Gastroesophageal sphincter (tissue), 4 donors: ENCODE measurements around the gene PSTPIP1. TPM values are rescaled to one million over a fixed set of nuclear protein-coding genes. Genes with fewer than 3 reads are reported as not detected.

Source experiments
- ATAC-seq: fragments of 150-250 bp; one replicate; pipeline ENCODE4 v1.9.1; 2016; ENCODE audit warnings: mild to moderate bottlenecking, moderate library complexity
- H3K27ac ChIP-seq, 4 donors: fragments of 200-600 bp; sonication (generic) in 3 of 4; 1 replicate in 3 of 4; 2 replicates in 1 of 4; pipeline ENCODE4 v1.5.1; 2016 to 2019
- H3K27me3 ChIP-seq: fragments of 200-600 bp; sonication (generic); one replicate; pipeline ENCODE4 v1.5.1; 2019
- H3K36me3 ChIP-seq, 2 donors: fragments of 200-600 bp; sonication (generic); one replicate each; pipeline ENCODE4 v1.5.1; 2019; ENCODE audit warnings: control low read depth in 1 of 2
- H3K4me1 ChIP-seq, 3 donors: fragments of 200-600 bp; sonication (generic); 1 replicate in 2 of 3; 2 replicates in 1 of 3; pipeline ENCODE4 v1.5.1; 2016 to 2019; ENCODE audit warnings: control low read depth in 2 of 3
- H3K4me3 ChIP-seq, 2 donors: fragments of 200-600 bp; sonication (generic); one replicate each; pipeline ENCODE4 v1.5.1; 2019; ENCODE audit warnings: mild to moderate bottlenecking in 1 of 2, moderate library complexity in 1 of 2
- H3K9me3 ChIP-seq, 3 donors: fragments of 200-600 bp; sonication (generic); one replicate each; pipeline ENCODE4 v1.5.1; 2017 to 2019; ENCODE audit warnings: control low read depth in 2 of 3
- EP300 ChIP-seq: sonication (generic); formaldehyde crosslinking; IDR thresholded peaks from one replicate; pipeline ENCODE4 v1.6.1; 2017; ENCODE audit warnings: antibody characterized with exemption, mild to moderate bottlenecking
- POLR2A ChIP-seq, 2 donors: fragments of 450-650 bp; IDR thresholded peaks; one replicate each; pipeline ENCODE4 v1.6.1; 2017; ENCODE audit warnings: antibody characterized with exemption in 2 of 2, mild to moderate bottlenecking in 2 of 2, moderate library complexity in 1 of 2
- POLR2AphosphoS5 ChIP-seq: sonication (generic); formaldehyde crosslinking; IDR thresholded peaks from one replicate; pipeline ENCODE4 v1.6.1; 2017; ENCODE audit warnings: antibody characterized with exemption
- WGBS, 2 donors: methylation state at CpG; one replicate each; pipeline ENCODE4 v1.1.5; 2018; ENCODE audit warnings: low coverage in 1 of 2; 5-methylcytosine and 5-hydroxymethylcytosine counted together
- total RNA-seq, 4 donors: library from RNA; depleted of rRNA; stranded (reverse); fragments of >200 nt; gene quantifications; one replicate each; pipeline ENCODE4 v1.1.0, GENCODE V29; 2016
- TF ChIP-seq, protein P1 (sequence below), 4 experiments: fragments of 200-600 bp in 2 of 4; fragments of 450-650 bp in 2 of 4; sonication (generic) in 1 of 4; IDR thresholded peaks; one replicate each; pipeline ENCODE4 v1.5.1; 2017 to 2019; ENCODE audit warnings: antibody characterized with exemption in 4 of 4, mild to moderate bottlenecking in 2 of 4, moderate library complexity in 2 of 4

Gene PSTPIP1
- total RNA-seq, 4 donors from 2014 or later: 7.1 to 18.2 (median 9.0) TPM

DNA sequence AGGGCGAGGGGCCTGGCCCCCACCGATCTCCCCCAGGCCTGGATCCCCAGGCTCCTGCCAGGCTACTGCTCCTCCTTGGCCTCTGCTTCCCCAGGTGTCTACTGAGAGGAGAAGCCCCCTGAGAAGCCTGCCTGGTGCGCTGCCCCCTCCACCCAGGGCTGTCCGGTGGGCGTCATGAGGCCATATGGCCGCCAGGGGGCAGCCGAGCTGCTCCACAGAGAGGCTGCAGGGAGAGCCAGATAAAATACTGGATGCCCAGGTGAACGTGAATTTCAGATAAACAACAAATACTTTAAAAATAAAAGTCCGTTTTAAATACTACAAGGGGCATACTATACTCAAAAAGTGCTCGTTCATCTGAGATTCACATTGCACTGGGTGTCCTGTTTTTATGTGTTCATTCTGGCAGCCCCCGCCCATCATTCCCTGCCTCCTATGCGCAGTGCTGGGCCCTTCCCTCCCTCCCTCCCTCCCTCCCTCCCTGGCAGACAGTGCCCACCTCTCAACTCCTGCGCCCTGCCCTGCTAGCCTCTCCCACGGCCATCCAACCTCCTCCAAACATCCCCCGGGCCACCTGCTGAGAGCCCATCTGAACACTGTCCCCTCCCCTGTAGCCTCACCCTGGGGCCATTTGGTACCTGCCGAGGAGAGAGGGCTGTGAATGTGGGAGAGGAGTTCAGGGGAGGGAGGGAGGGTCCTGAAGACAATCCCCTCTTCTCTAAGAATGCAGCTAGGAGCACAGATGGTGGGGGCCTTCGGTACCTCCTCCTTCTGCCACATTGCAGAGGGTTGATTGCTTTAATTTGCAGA, 29.6 kb downstream of the PSTPIP1 start:
- 31 to 47% methylated on average over 7 to 10 of the region's 17 CpGs for WGBS, 2 donors
- Histone ChIP-seq H3K4me3 (no peak overlapping the region), H3K36me3 (no peaks in the 10 kb centered on the region), H3K4me1 (peaks cover 0 to 19% (median 3%) of the 10 kb centered on the region in 3 donors), H3K27me3 (peaks cover 11% of the 10 kb centered on the region), H3K27ac (no peak overlapping the region), H3K9me3 (no peaks in the 10 kb centered on the region)
- TF ChIP-seq, protein P1, sequence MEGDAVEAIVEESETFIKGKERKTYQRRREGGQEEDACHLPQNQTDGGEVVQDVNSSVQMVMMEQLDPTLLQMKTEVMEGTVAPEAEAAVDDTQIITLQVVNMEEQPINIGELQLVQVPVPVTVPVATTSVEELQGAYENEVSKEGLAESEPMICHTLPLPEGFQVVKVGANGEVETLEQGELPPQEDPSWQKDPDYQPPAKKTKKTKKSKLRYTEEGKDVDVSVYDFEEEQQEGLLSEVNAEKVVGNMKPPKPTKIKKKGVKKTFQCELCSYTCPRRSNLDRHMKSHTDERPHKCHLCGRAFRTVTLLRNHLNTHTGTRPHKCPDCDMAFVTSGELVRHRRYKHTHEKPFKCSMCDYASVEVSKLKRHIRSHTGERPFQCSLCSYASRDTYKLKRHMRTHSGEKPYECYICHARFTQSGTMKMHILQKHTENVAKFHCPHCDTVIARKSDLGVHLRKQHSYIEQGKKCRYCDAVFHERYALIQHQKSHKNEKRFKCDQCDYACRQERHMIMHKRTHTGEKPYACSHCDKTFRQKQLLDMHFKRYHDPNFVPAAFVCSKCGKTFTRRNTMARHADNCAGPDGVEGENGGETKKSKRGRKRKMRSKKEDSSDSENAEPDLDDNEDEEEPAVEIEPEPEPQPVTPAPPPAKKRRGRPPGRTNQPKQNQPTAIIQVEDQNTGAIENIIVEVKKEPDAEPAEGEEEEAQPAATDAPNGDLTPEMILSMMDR (IDR thresholded peaks at IDR 0.05): peak in 3 of 4 experiments; percentile 88 to 96 (median 94)
- TF ChIP-seq POLR2AphosphoS5 (no peak), POLR2A (IDR thresholded peaks at IDR 0.05) (no peak), EP300 (no peak)
- peak; percentile 60 for ATAC-seq

DNA sequence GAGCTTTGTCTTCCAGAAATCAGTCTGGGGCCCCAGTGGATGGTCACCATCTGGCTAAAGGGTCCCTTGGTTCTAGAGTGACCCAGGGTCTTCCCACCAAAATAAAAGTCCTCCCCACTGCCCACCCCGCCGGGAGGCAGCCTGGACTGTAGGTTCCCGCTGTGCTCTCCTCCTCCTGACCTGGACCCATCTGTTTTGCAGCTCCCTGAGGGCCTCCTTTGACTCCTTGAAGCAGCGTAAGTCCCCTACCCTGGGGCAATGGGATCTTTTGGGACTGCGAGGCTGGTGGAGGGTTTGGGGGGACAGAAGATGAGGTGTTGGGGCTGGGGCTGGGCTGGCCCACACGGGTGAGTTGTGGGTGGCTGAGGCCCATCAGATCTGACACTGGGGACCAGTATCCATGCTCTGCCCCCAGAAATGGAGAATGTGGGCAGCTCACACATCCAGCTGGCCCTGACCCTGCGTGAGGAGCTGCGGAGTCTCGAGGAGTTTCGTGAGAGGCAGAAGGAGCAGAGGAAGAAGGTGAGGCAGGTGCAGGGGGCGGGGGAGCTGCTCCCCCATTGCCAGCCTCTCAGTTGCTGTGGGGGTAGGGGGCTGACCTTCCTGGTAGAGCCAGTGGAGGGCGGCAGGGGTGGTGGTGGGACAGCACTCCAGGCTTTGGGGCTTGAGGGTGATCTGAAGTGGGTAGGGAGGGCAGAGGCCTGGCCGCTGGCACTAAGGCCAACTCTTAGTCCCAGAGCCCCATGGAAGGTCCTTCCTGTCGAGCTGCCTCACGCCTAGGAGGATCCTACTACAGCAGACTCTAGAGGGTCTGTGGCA, 30.4 kb downstream of the PSTPIP1 start:
- Histone ChIP-seq H3K36me3 (no peaks in the 10 kb centered on the region), H3K27me3 (peaks cover 14% of the 10 kb centered on the region), H3K4me1 (peaks cover 0 to 19% (median 3%) of the 10 kb centered on the region in 3 donors), H3K27ac (no peak overlapping the region), H3K4me3 (no peak overlapping the region), H3K9me3 (no peaks in the 10 kb centered on the region)
- 80% methylated on average over 4 of the region's 15 CpGs; no CpG with 5 or more reads in 1 of the 2 donors for WGBS, 2 donors
- no peak for TF ChIP-seq POLR2A (IDR thresholded peaks at IDR 0.05)
- TF ChIP-seq EP300: no peak
- TF ChIP-seq, protein P1 (IDR thresholded peaks at IDR 0.05): no peak
- TF ChIP-seq POLR2AphosphoS5: no peak
- ATAC-seq: no peak

DNA sequence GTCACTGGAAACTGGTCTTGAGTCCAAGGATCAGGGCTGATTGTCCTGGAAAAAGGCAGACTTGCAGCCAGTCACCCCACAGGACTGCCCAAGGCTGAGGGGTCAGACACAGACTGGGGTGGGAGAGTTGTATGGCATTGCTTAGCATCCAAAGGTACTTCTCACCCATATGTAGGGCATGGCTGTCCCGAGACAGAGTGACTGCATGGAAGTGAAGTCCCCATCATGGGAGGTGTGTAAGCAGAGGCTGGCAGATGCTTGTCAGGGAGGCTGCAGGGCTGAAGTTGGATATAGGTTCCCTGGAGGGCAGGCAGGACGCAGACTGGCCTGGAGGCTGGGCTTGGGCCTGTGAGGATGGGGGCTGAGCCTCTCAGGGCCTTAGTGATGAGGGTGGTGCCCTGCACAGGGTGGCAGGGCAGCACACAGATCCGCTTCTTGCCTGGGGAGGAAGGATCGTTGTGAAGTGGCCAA, 31.1 kb downstream of the PSTPIP1 start:
- H3K4me3 ChIP-seq: no peak overlapping the region
- H3K9me3 ChIP-seq: no peaks in the 10 kb centered on the region
- H3K27ac ChIP-seq: no peak overlapping the region
- TF ChIP-seq EP300 (no peak), POLR2A (IDR thresholded peaks at IDR 0.05) (no peak), POLR2AphosphoS5 (no peak)
- TF ChIP-seq, protein P1 (IDR thresholded peaks at IDR 0.05): no peak
- no peak for ATAC-seq
- WGBS, 2 donors: 80 to 89% methylated on average over 3 of the region's 4 CpGs
- no peaks in the 10 kb centered on the region for H3K36me3 ChIP-seq
- peaks cover 0 to 19% (median 3%) of the 10 kb centered on the region in 3 donors for H3K4me1 ChIP-seq
- peaks cover 14% of the 10 kb centered on the region for H3K27me3 ChIP-seq

DNA sequence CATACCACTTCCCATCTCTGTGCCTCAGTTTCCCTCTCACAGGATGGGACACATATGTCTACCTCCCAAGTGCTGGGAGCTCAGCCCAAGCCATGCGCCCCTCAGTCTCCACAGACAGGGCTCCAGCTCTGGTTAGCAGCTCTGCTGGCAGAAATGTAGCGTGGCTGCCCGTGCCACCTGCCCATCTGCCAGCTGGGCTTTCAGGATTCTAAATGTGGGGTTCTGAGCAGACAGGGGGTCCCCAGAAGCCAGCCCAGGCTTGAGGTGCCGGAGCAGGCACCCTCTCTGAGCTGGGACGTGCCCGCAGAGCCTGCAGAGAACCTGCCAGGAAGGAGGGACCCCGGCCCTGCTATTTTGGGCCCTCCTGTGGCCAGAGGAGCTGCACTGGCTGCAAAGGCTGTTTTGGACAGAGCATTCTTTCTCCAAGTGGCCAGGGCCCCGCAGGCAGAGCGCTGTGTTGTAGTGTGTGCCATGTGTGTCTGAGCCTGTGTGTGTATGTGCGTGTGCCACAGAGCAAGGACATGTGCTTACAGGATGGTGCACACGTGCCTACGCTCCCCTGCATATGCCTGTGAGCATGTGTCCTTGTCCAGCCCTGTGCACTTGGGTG, 31.7 kb downstream of the PSTPIP1 start:
- Histone ChIP-seq H3K27me3 (peaks cover 14% of the 10 kb centered on the region), H3K9me3 (no peaks in the 10 kb centered on the region), H3K4me1 (peaks cover 0 to 19% (median 3%) of the 10 kb centered on the region in 3 donors), H3K27ac (no peak overlapping the region), H3K36me3 (no peaks in the 10 kb centered on the region), H3K4me3 (no peak overlapping the region)
- no peak for ATAC-seq
- TF ChIP-seq EP300 (no peak), POLR2AphosphoS5 (no peak), POLR2A (IDR thresholded peaks at IDR 0.05) (no peak)
- TF ChIP-seq, protein P1 (IDR thresholded peaks at IDR 0.05): no peak
- WGBS, 2 donors: 90% methylated on average over 2 of the region's 12 CpGs; no CpG with 5 or more reads in 1 of the 2 donors
